ENCODE data around the gene HS2ST1.

GRCh38 chr1:87151500-87152421 lies 237.3 kb downstream of the HS2ST1 start:
- TF ChIP-seq ZNF384 (IDR thresholded peaks at IDR 0.05) (no peak), FOXK2 (IDR thresholded peaks at IDR 0.05) (no peak), TARDBP (IDR thresholded peaks at IDR 0.05) (no peak), FOXA1 (IDR thresholded peaks at IDR 0.05) (no peak)
